Progenitor cell of endocrine pancreas (in vitro differentiated cells): ENCODE results near the gene RAB42. TPM values are rescaled to one million over a fixed set of nuclear protein-coding genes. Genes with fewer than 3 reads are reported as not detected.
"Not testable (repeated sequence)": the region's sequence is repeated elsewhere in the genome, so short reads cannot be mapped to it uniquely, and the experiment has no call there.

Experiments
- DNase-seq: peaks from one replicate; pipeline ENCODE4 v3.0.0; 2021; ENCODE audit warnings: low spot score; ENCODE audit not compliant: unreplicated experiment
- H3K27ac Mint-ChIP-seq: 2 replicates; pipeline ENCODE4 v1.8.0; 2021; ENCODE audit warnings: mild to moderate bottlenecking, moderate library complexity, mixed read lengths
- H3K27me3 Mint-ChIP-seq: 2 replicates; pipeline ENCODE4 v1.8.0; 2021; ENCODE audit warnings: mixed read lengths
- H3K36me3 Mint-ChIP-seq: 2 replicates; pipeline ENCODE4 v1.8.0; 2022; ENCODE audit warnings: mixed read lengths; ENCODE audit not compliant: insufficient read depth
- H3K4me1 Mint-ChIP-seq: 2 replicates; pipeline ENCODE4 v1.8.0; 2021; ENCODE audit warnings: low read depth, mixed read lengths
- H3K4me3 Mint-ChIP-seq: 2 replicates; pipeline ENCODE4 v1.8.0; 2021; ENCODE audit warnings: low read depth, mild to moderate bottlenecking, moderate library complexity, mixed read lengths
- H3K9me3 Mint-ChIP-seq: 2 replicates; pipeline ENCODE4 v1.8.0; 2021; ENCODE audit warnings: low read depth, mixed read lengths
- CTCF ChIP-seq: fragments of 200-600 bp; sonication (generic); IDR thresholded peaks from one replicate; pipeline ENCODE4 v1.5.0; 2021; ENCODE audit warnings: antibody characterized with exemption, mild to moderate bottlenecking; ENCODE audit not compliant: unreplicated experiment
- total RNA-seq: library from RNA; stranded (reverse); gene quantifications from 2 replicates; pipeline ENCODE4 v1.2.1, GENCODE V29; 2021

The RAB42 gene
- total RNA-seq, 1 donor from 2014 or later, result 0.65 TPM

DNA sequence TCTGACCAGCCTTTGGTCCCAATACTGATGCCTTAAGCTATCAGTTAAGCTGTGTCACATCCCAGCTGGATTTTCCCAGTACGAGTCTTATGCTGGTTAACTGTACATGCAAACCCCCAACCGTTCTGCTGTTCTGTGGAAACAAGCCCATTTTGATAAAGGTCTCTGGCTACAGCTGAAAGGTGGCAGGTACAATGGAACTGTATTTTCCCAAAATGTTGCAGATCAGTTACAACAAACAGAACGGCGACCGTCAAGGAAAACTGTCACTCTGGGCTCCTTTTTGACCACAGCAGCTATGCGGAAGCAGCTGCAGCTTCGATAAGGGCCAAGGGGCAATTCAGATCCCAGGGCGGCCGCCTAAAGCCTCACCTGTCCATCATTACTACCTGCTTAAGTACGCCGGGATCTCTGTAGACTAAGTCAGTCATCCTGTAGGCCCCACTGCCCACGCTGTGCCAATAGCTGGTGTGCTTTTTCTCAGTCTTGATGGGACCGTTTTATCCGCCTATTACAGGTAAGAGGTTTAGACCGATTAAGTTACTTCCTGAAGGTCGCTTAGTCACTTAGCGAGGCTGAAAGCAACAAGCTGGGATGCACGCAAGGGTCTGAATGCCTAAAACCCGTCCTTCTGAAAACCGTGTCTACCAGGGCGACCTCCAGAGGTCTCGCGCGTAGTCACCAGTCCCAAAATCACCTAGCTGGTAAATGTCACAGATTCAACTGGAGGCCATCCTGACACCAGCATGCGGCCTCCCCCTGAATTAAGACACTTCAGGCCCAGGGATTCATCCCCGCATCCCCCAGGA is 11.1 kb upstream of the RAB42 start:
- H3K4me3 Mint-ChIP-seq, result peak overlapping the region; percentile 87
- peak overlapping the region; percentile 95 for H3K27ac Mint-ChIP-seq
- H3K4me1 Mint-ChIP-seq, result peaks cover 19% of the 10 kb centered on the region
- no peak for DNase-seq
- H3K27me3 Mint-ChIP-seq, result peaks cover 3% of the 10 kb centered on the region
- peak; percentile 32 for TF ChIP-seq CTCF
- no peaks in the 10 kb centered on the region for H3K9me3 Mint-ChIP-seq
- peaks cover 21% of the 10 kb centered on the region for H3K36me3 Mint-ChIP-seq

- H3K27ac Mint-ChIP-seq, result peak overlapping the region; percentile 95
- DNase-seq, result peak; percentile 92
- TF ChIP-seq CTCF, result no peak
- H3K4me1 Mint-ChIP-seq, result peaks cover 19% of the 10 kb centered on the region
- peaks cover 21% of the 10 kb centered on the region for H3K36me3 Mint-ChIP-seq
- H3K27me3 Mint-ChIP-seq, result peaks cover 3% of the 10 kb centered on the region
- no peaks in the 10 kb centered on the region for H3K9me3 Mint-ChIP-seq
- H3K4me3 Mint-ChIP-seq, result peak overlapping the region; percentile 87
Observed at GRCh38 chr1:28581531-28582247, 10.4 kb upstream of the RAB42 start.

GRCh38 chr1:28582248-28582615 is 9.8 kb upstream of the RAB42 start:
- peaks cover 3% of the 10 kb centered on the region for H3K27me3 Mint-ChIP-seq
- TF ChIP-seq CTCF, result no peak
- H3K9me3 Mint-ChIP-seq, result no peaks in the 10 kb centered on the region
- H3K4me3 Mint-ChIP-seq, result peak overlapping the region; percentile 87
- H3K4me1 Mint-ChIP-seq, result peaks cover 19% of the 10 kb centered on the region
- DNase-seq, result no peak
- peak overlapping the region; percentile 95 for H3K27ac Mint-ChIP-seq
- H3K36me3 Mint-ChIP-seq, result peaks cover 18% of the 10 kb centered on the region

GRCh38 chr1:28586585-28587391 is 5.3 kb upstream of the RAB42 start:
- not testable (repeated sequence) for H3K4me3 Mint-ChIP-seq, DNase-seq, H3K27ac Mint-ChIP-seq, H3K27me3 Mint-ChIP-seq, H3K36me3 Mint-ChIP-seq, H3K9me3 Mint-ChIP-seq, H3K4me1 Mint-ChIP-seq

- H3K4me1 Mint-ChIP-seq, result peaks cover 2% of the 10 kb centered on the region
- no peak for DNase-seq
- H3K27me3 Mint-ChIP-seq, result peaks cover 10% of the 10 kb centered on the region
- peaks cover 1% of the 10 kb centered on the region for H3K36me3 Mint-ChIP-seq
- peak overlapping the region; percentile 77 for H3K4me3 Mint-ChIP-seq
- no peak for TF ChIP-seq CTCF
- H3K9me3 Mint-ChIP-seq, result no peaks in the 10 kb centered on the region
- H3K27ac Mint-ChIP-seq, result peak overlapping the region; percentile 10
Observed at GRCh38 chr1:28592321-28593071, 431 bp downstream of the RAB42 start.

GRCh38 chr1:28593988-28594356 is 1.9 kb downstream of the RAB42 start:
- not testable (repeated sequence) for H3K9me3 Mint-ChIP-seq, H3K4me1 Mint-ChIP-seq, DNase-seq, H3K4me3 Mint-ChIP-seq, H3K36me3 Mint-ChIP-seq, H3K27ac Mint-ChIP-seq
- H3K27me3 Mint-ChIP-seq, result peaks cover 10% of the 10 kb centered on the region

- not testable (repeated sequence) for H3K36me3 Mint-ChIP-seq, H3K4me1 Mint-ChIP-seq, H3K4me3 Mint-ChIP-seq, H3K9me3 Mint-ChIP-seq, H3K27ac Mint-ChIP-seq, DNase-seq
- H3K27me3 Mint-ChIP-seq, result peaks cover 10% of the 10 kb centered on the region
Observed at GRCh38 chr1:28594686-28595411, 2.8 kb downstream of the RAB42 start.
